ENCODE data around the gene RNF25.

RNF25 gene

DNA sequence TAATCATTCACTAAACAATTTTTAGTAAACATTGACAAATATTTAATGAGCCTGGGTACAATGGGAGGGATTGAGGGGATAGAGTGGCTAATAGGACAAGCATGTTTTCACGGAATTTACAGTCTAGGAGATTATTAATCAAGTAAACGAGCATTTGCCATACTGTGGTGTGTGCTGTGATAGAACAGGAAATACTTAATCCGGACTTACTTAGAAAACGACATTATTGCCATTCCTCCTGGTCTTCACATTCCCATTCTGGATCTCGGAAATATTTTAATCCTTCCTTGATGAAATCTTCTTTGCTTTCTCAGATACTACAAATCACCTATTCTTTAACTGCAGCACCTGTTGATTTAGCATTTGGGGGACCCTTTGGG, 39.7 kb upstream of the RNF25 start:
- Histone ChIP-seq H3K4me2 (ENCODE audit: low read depth, low read length, poor library complexity, severe bottlenecking) (peak overlapping the region; percentile 76), H3K4me3 (ENCODE audit: low read length, poor library complexity, severe bottlenecking) (peak overlapping the region; percentile 79), H3K4me1 (ENCODE audit: insufficient read depth, low read length, poor library complexity, severe bottlenecking) (peaks cover 30% of the 10 kb centered on the region), H3K9me2 (replicated peaks; ENCODE audit: low read depth, low read length) (no peaks in the 10 kb centered on the region), H3K36me3 (ENCODE audit: insufficient read depth, low read length) (no peaks in the 10 kb centered on the region; the same call in 1 of the 2 replicates), H3K27me3 (ENCODE audit: insufficient read depth, low read length, poor library complexity, severe bottlenecking) (no peaks in the 10 kb centered on the region), H3K9me3 (ENCODE audit: insufficient read depth, low read depth, low read length) (no peaks in the 10 kb centered on the region), H3K9ac (ENCODE audit: low read depth, low read length, poor library complexity, severe bottlenecking) (peak overlapping the region; percentile 71), H3K79me2 (ENCODE audit: insufficient read depth, low read length) (peaks cover 35% of the 10 kb centered on the region), H2AFZ (ENCODE audit: low read length) (peak overlapping the region; percentile 91; the same call in 1 of the 2 replicates), H4K20me1 (ENCODE audit: insufficient read depth, low read length, poor library complexity, severe bottlenecking) (peaks cover 23% of the 10 kb centered on the region), H3F3A (ENCODE audit: low read depth) (no peaks in the 10 kb centered on the region)
- TF ChIP-seq, protein P1, sequence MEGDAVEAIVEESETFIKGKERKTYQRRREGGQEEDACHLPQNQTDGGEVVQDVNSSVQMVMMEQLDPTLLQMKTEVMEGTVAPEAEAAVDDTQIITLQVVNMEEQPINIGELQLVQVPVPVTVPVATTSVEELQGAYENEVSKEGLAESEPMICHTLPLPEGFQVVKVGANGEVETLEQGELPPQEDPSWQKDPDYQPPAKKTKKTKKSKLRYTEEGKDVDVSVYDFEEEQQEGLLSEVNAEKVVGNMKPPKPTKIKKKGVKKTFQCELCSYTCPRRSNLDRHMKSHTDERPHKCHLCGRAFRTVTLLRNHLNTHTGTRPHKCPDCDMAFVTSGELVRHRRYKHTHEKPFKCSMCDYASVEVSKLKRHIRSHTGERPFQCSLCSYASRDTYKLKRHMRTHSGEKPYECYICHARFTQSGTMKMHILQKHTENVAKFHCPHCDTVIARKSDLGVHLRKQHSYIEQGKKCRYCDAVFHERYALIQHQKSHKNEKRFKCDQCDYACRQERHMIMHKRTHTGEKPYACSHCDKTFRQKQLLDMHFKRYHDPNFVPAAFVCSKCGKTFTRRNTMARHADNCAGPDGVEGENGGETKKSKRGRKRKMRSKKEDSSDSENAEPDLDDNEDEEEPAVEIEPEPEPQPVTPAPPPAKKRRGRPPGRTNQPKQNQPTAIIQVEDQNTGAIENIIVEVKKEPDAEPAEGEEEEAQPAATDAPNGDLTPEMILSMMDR (conservative IDR thresholded peaks at IDR 0.05; ENCODE audit: low read length) = no peak

DNA sequence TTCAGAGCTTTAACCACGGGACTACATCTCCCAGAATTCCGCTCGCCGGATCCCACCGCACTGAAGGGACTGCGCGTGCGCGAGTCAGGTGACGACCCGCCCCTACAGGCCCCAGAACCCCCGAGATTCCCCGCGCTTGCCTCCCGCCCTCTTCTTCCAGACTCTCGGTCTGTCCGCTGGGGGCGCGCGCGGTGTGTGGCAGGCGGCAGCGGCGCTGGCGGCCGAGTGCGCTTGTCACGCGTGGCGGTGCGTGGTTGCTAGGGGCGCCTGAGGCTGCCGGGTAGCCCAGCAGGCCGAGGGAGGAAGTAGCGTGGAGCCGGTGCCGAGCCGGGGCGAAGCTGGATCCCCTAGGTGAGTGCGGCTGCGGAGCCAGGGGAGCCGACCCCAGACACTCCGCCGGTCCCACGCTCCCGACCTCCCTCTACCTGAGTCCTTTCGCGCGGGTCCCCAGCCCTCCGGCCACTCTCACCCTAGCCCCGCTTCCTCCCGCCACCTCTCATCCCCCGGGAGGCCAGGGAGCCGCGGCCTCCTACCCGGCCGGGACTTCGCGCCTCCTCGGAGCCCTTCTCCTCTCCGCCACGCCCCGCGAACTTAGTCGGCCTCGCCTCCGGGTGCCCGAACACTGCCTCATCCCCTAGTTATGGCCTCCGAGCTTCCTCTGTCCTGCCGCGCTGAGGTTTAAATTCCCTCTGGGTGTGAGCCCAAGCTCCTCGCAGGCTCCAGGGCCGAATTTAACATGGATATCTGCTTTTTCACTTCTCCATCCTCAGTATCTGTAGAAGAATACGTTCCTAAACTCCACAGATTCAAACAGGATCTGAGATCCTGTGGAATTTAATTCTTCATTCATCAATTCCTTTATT, 39.1 kb upstream of the RNF25 start, which contains the start of gene TTLL4:
TTLL4 (plus strand) TSS at position 149 of the 863 bp plus-strand sequence. CDS start 26,842 bp downstream, outside the sequence.
- Histone ChIP-seq H3K9me2 (replicated peaks; ENCODE audit: low read depth, low read length) (no peaks in the 10 kb centered on the region), H3K4me3 (ENCODE audit: low read length, poor library complexity, severe bottlenecking) (peak within 1 kb of the TSS; percentile 79), H3K36me3 (ENCODE audit: insufficient read depth, low read length) (no peaks in the 10 kb centered on the region), H3F3A (ENCODE audit: low read depth) (no peaks in the 10 kb centered on the region), H3K9ac (ENCODE audit: low read depth, low read length, poor library complexity, severe bottlenecking) (peak within 1 kb of the TSS; percentile 71), H3K27me3 (ENCODE audit: insufficient read depth, low read length, poor library complexity, severe bottlenecking) (no peaks in the 10 kb centered on the region), H2AFZ (ENCODE audit: low read length) (peak within 1 kb of the TSS; percentile 91), H3K4me1 (ENCODE audit: insufficient read depth, low read length, poor library complexity, severe bottlenecking) (peaks cover 30% of the 10 kb centered on the region), H4K20me1 (ENCODE audit: insufficient read depth, low read length, poor library complexity, severe bottlenecking) (peaks cover 23% of the 10 kb centered on the region), H3K9me3 (ENCODE audit: insufficient read depth, low read depth, low read length) (no peaks in the 10 kb centered on the region), H3K79me2 (ENCODE audit: insufficient read depth, low read length) (peaks cover 35% of the 10 kb centered on the region), H3K4me2 (ENCODE audit: low read depth, low read length, poor library complexity, severe bottlenecking) (peak within 1 kb of the TSS; percentile 76)
- TF ChIP-seq, protein P1 (conservative IDR thresholded peaks at IDR 0.05; ENCODE audit: low read length) = peak; percentile 73
- TF ChIP-seq EZH2phosphoT487 (IDR thresholded peaks at IDR 0.05; ENCODE audit: borderline replicate concordance) = no peak

DNA sequence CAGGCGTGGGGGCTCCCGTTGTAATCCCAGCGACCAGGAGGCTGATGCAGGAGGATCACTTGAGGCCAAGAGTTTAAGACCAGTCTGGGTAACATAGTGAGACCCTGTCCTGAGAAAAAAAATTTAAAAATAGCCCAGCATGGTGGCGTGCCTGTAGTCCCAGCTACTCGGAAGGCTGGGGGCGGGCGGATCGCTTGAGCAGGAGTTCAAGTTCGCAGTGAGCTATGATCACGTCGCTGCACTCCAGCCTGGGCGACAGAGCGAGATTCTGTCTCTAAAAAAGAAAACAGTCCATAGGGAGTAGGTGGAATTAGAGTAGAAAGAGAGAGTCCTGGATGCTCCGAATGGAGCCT, 38.5 kb upstream of the RNF25 start:
- no peak overlapping the region for H3K9ac ChIP-seq (ENCODE audit: low read depth, low read length, poor library complexity, severe bottlenecking)
- peak overlapping the region; percentile 86 for H2AFZ ChIP-seq (ENCODE audit: low read length)
- H3K79me2 ChIP-seq (ENCODE audit: insufficient read depth, low read length) = peaks cover 35% of the 10 kb centered on the region
- no peaks in the 10 kb centered on the region for H3K36me3 ChIP-seq (ENCODE audit: insufficient read depth, low read length)
- no peak overlapping the region for H3K4me3 ChIP-seq (ENCODE audit: low read length, poor library complexity, severe bottlenecking)
- TF ChIP-seq EZH2phosphoT487 (IDR thresholded peaks at IDR 0.05; ENCODE audit: borderline replicate concordance) = no peak
- TF ChIP-seq, protein P1 (conservative IDR thresholded peaks at IDR 0.05; ENCODE audit: low read length) = no peak
- H4K20me1 ChIP-seq (ENCODE audit: insufficient read depth, low read length, poor library complexity, severe bottlenecking) = peaks cover 23% of the 10 kb centered on the region
- H3K27me3 ChIP-seq (ENCODE audit: insufficient read depth, low read length, poor library complexity, severe bottlenecking) = no peaks in the 10 kb centered on the region
- no peaks in the 10 kb centered on the region for H3K9me3 ChIP-seq (ENCODE audit: insufficient read depth, low read depth, low read length)
- no peak overlapping the region for H3K4me2 ChIP-seq (ENCODE audit: low read depth, low read length, poor library complexity, severe bottlenecking)
- peaks cover 30% of the 10 kb centered on the region for H3K4me1 ChIP-seq (ENCODE audit: insufficient read depth, low read length, poor library complexity, severe bottlenecking)
- no peaks in the 10 kb centered on the region for H3K9me2 ChIP-seq (replicated peaks; ENCODE audit: low read depth, low read length)
- no peaks in the 10 kb centered on the region for H3F3A ChIP-seq (ENCODE audit: low read depth)
